Endothelial cell (in vitro differentiated cells): ENCODE data around the gene SERAC1. TPM values are rescaled to one million over a fixed set of nuclear protein-coding genes. Genes with fewer than 3 reads are reported as not detected.
A peak's percentile ranks its signal among the peaks of the same experiment; 100 is the strongest.

Source experiments
- DNase-seq: peaks from one replicate; pipeline ENCODE4 v3.0.0; 2021; ENCODE audit warnings: low spot score
- H3K27ac Mint-ChIP-seq: one replicate; pipeline ENCODE4 v1.8.0; 2021; ENCODE audit warnings: mixed read lengths, inconsistent platforms; ENCODE audit not compliant: unreplicated experiment
- H3K27me3 Mint-ChIP-seq: one replicate; pipeline ENCODE4 v1.8.0; 2021; ENCODE audit warnings: mild to moderate bottlenecking, moderate library complexity, mixed read lengths, inconsistent platforms; ENCODE audit not compliant: unreplicated experiment
- H3K36me3 Mint-ChIP-seq: one replicate; pipeline ENCODE4 v1.8.0; 2021; ENCODE audit warnings: mild to moderate bottlenecking, low read depth, mixed read lengths, inconsistent platforms; ENCODE audit not compliant: unreplicated experiment
- H3K4me1 Mint-ChIP-seq: one replicate; pipeline ENCODE4 v1.8.0; 2021; ENCODE audit warnings: mild to moderate bottlenecking, mixed read lengths, inconsistent platforms; ENCODE audit not compliant: unreplicated experiment
- H3K4me3 Mint-ChIP-seq: one replicate; pipeline ENCODE4 v1.8.0; 2021; ENCODE audit warnings: mild to moderate bottlenecking, mixed read lengths, inconsistent platforms; ENCODE audit not compliant: unreplicated experiment
- H3K9me3 Mint-ChIP-seq: one replicate; pipeline ENCODE4 v1.8.0; 2021; ENCODE audit warnings: mixed read lengths, inconsistent platforms; ENCODE audit not compliant: unreplicated experiment
- CTCF ChIP-seq: fragments of 200-600 bp; sonication (generic); IDR thresholded peaks from one replicate; pipeline ENCODE4 v1.5.0; 2021; ENCODE audit warnings: antibody characterized with exemption; ENCODE audit not compliant: unreplicated experiment
- total RNA-seq: library from RNA; stranded (reverse); fragmentation: NEBNext Ultra II Directional; extraction: Animal tissue kit (Norgen Biotek cat#: 25700); gene quantifications from one replicate; pipeline ENCODE4 v1.2.1, GENCODE V29; 2021; ENCODE audit not compliant: unreplicated experiment

Gene SERAC1
- total RNA-seq, 1 donor from 2014 or later: 13.8 TPM

GRCh38 chr6:158150701-158151100 lies 17.4 kb downstream of the SERAC1 start:
- no peak for TF ChIP-seq CTCF
- H3K27me3 Mint-ChIP-seq: no peaks in the 10 kb centered on the region
- H3K4me3 Mint-ChIP-seq: no peak overlapping the region
- H3K27ac Mint-ChIP-seq: no peak overlapping the region
- peaks cover 16% of the 10 kb centered on the region for H3K36me3 Mint-ChIP-seq
- no peaks in the 10 kb centered on the region for H3K4me1 Mint-ChIP-seq
- no peak for DNase-seq
- no peaks in the 10 kb centered on the region for H3K9me3 Mint-ChIP-seq

GRCh38 chr6:158149641-158150040 lies 18.4 kb downstream of the SERAC1 start:
- Mint-ChIP-seq H3K27ac (no peak overlapping the region), H3K36me3 (peaks cover 12% of the 10 kb centered on the region), H3K9me3 (no peaks in the 10 kb centered on the region), H3K4me1 (no peaks in the 10 kb centered on the region), H3K27me3 (no peaks in the 10 kb centered on the region), H3K4me3 (no peak overlapping the region)
- no peak for DNase-seq
- no peak for TF ChIP-seq CTCF

- Mint-ChIP-seq H3K4me3 (no peak overlapping the region), H3K36me3 (peaks cover 26% of the 10 kb centered on the region), H3K27ac (no peak overlapping the region), H3K9me3 (no peaks in the 10 kb centered on the region), H3K27me3 (no peaks in the 10 kb centered on the region), H3K4me1 (no peaks in the 10 kb centered on the region)
- TF ChIP-seq CTCF: no peak
- DNase-seq: peak; percentile 18
Measured at GRCh38 chr6:158143700-158144099, 24.4 kb downstream of the SERAC1 start.

GRCh38 chr6:158142789-158143188 lies 25.3 kb downstream of the SERAC1 start:
- H3K27ac Mint-ChIP-seq: no peak overlapping the region
- peaks cover 26% of the 10 kb centered on the region for H3K36me3 Mint-ChIP-seq

GRCh38 chr6:158131926-158132325 lies 36.1 kb downstream of the SERAC1 start:
- peak; percentile 69 for TF ChIP-seq CTCF
- Mint-ChIP-seq H3K27me3 (peaks cover 1% of the 10 kb centered on the region), H3K4me3 (no peak overlapping the region)

More at GRCh38 chr6:158142789-158143188, 25.3 kb downstream of the SERAC1 start:
- Mint-ChIP-seq H3K9me3 (no peaks in the 10 kb centered on the region), H3K4me1 (no peaks in the 10 kb centered on the region), H3K27me3 (peaks cover 2% of the 10 kb centered on the region), H3K4me3 (no peak overlapping the region)
- no peak for TF ChIP-seq CTCF
- no peak for DNase-seq

More at GRCh38 chr6:158131926-158132325, 36.1 kb downstream of the SERAC1 start:
- peak; percentile 8 for DNase-seq
- H3K4me1 Mint-ChIP-seq: no peaks in the 10 kb centered on the region
- H3K36me3 Mint-ChIP-seq: peaks cover 2% of the 10 kb centered on the region
- H3K27ac Mint-ChIP-seq: no peak overlapping the region
- no peaks in the 10 kb centered on the region for H3K9me3 Mint-ChIP-seq
